GM21723 (cell line): ENCODE data around the gene THAP9.
A peak's percentile ranks its signal among the peaks of the same experiment; 100 is the strongest.
"Not testable (repeated sequence)": the region's sequence is repeated elsewhere in the genome, so short reads cannot be mapped to it uniquely, and the experiment has no call there.

Source experiments
- ATAC-seq: cut with Tn5 transposase; IDR thresholded peaks from one replicate; pipeline ENCODE4 v1.9.1; 2021; ENCODE audit warnings: mild to moderate bottlenecking, moderate library complexity; ENCODE audit not compliant: unreplicated experiment

The THAP9 gene

GRCh38 chr4:82893942-82894341 lies 6.6 kb upstream of the THAP9 start:
- ATAC-seq: no peak

GRCh38 chr4:82896755-82897154 lies 3.8 kb upstream of the THAP9 start:
- no peak for ATAC-seq

GRCh38 chr4:82898322-82899243 lies 2.0 kb upstream of the THAP9 start:
- no peak for ATAC-seq

GRCh38 chr4:82899374-82900065 lies 1.0 kb upstream of the THAP9 start:
- no peak for ATAC-seq

GRCh38 chr4:82900066-82900410 lies 497 bp upstream of the THAP9 start:
- ATAC-seq: peak; percentile 15

- no peak for ATAC-seq
Observed at GRCh38 chr4:82901183-82901718, 716 bp downstream of the THAP9 start.

- no peak for ATAC-seq
Observed at GRCh38 chr4:82903737-82904136, 3.2 kb downstream of the THAP9 start.

GRCh38 chr4:82905205-82905604 lies 4.7 kb downstream of the THAP9 start:
- ATAC-seq: peak; percentile 52

- peak; percentile 61 for ATAC-seq
Observed at GRCh38 chr4:82906469-82906868, 5.9 kb downstream of the THAP9 start.

- no peak for ATAC-seq
Observed at GRCh38 chr4:82909326-82909725, 8.8 kb downstream of the THAP9 start.

- ATAC-seq: no peak
Observed at GRCh38 chr4:82913305-82913704, 12.8 kb downstream of the THAP9 start.

- not testable (repeated sequence) for ATAC-seq
Observed at GRCh38 chr4:82913968-82914367, 13.4 kb downstream of the THAP9 start.

- no peak for ATAC-seq
Observed at GRCh38 chr4:82918091-82918490, 17.6 kb downstream of the THAP9 start.

- no peak for ATAC-seq
Observed at GRCh38 chr4:82919386-82919785, 18.9 kb downstream of the THAP9 start.

GRCh38 chr4:82921795-82922194 lies 21.3 kb downstream of the THAP9 start:
- no peak for ATAC-seq

- ATAC-seq: no peak
Observed at GRCh38 chr4:82930848-82931755, 30.6 kb downstream of the THAP9 start.

- ATAC-seq: no peak
Observed at GRCh38 chr4:82934441-82934840, 33.9 kb downstream of the THAP9 start.

- ATAC-seq: no peak
Observed at GRCh38 chr4:82939414-82939813, 38.9 kb downstream of the THAP9 start.

GRCh38 chr4:82947498-82947897 lies 47.0 kb downstream of the THAP9 start:
- no peak for ATAC-seq

- no peak for ATAC-seq
Observed at GRCh38 chr4:82948647-82949204, 48.2 kb downstream of the THAP9 start.

GRCh38 chr4:82951196-82951595 lies 50.7 kb downstream of the THAP9 start:
- no peak for ATAC-seq
